Measurements from ENCODE around the gene MISFA.
"Not testable (repeated sequence)": the region's sequence is repeated elsewhere in the genome, so short reads cannot be mapped to it uniquely, and the experiment has no call there.

Gene MISFA

DNA sequence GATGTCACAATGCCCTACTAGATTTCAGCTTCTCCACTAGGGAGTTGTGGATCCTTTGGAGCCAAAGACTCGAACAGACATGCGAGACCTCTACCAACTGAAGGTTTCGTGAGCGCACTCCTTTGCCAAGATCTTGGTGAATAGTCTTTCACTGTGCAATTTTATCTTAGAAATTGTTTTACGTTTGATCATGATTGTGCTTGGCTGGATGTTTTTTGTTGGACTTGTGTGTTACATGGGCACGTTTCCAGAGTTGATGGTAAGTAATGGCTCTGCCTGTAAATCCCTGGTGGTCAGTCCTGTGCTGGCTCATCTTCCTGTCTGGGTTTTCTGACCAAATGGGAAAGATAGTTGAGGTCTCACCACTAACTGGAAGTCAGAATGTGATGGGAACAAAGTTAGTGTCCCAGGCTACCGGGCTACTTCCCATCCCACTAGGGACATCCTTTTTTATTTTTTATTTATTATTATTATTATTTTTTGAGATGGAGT lies at the start of gene MISFA:
MISFA (plus strand) TSS at position 51 of the 492 bp plus-strand sequence; CDS start at position 191, 140 bp downstream.
- Mint-ChIP-seq H3K27ac (no peak within 1 kb of the TSS), H3K9me3 (no peaks in the 10 kb centered on the region), H3K4me1 (ENCODE audit: low read depth) (no peaks in the 10 kb centered on the region), H3K27me3 (no peaks in the 10 kb centered on the region), H3K4me3 (no peak within 1 kb of the TSS), H3K36me3 (ENCODE audit: low read depth) (peaks cover 17% of the 10 kb centered on the region)
- intact Hi-C loops (cut with micrococcal nuclease) = no loop called here

DNA sequence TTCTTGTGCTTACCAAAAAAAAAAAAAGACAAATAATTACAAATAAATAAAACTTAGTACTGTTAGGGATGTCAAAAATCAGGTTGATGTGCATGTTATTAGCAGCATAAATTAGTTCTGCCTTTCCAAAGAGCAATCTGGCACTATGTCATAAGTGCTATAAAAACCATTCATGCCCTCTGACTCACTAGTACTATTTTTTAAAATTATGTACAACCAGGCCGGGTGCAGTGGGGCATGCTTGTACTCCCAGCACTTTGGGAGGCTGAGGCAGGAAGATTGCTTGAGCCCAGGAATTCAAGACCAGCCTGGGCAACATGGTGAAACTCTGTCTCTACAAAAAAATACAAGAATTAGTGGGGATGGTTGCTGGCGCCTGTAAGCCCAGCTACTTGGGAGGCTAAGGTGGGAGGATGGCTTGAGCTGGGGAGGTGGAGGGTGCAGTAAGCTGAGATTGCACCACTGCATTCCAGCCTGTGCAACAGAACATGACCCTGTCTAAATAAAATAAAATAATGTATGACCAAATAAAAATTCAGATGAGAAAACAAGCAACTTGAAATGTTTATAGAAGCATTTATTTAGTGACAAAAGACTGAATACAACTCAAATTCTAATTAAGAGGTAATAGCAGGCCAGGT lies 36.4 kb upstream of the MISFA start:
- no peak overlapping the region for H3K4me3 Mint-ChIP-seq
- no peak overlapping the region for H3K27ac Mint-ChIP-seq
- H3K9me3 Mint-ChIP-seq = no peaks in the 10 kb centered on the region
- H3K4me1 Mint-ChIP-seq (ENCODE audit: low read depth) = no peaks in the 10 kb centered on the region
- H3K27me3 Mint-ChIP-seq = no peaks in the 10 kb centered on the region
- H3K36me3 Mint-ChIP-seq (ENCODE audit: low read depth) = peaks cover 90% of the 10 kb centered on the region
- intact Hi-C loops (cut with micrococcal nuclease) = no loop called here

DNA sequence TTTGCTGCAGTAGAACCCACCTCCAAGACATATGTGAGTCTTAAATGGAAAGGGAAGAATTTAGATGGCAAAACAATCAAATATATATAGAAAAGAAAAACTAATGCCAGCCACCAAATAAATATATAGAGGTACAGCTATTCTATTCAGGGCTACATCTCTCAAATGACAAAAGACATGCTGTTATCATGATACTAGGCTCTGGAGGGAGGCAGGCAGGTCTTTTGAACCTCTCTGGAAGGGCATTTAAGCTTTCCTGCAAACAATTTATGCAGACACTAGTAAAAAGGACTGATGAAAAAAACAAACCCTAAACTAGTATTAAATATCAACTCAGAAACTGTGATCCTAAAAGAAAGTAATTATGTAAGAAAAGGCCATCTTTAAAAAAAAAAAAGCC lies 35.4 kb upstream of the MISFA start:
- no peak overlapping the region for H3K4me3 Mint-ChIP-seq
- no peaks in the 10 kb centered on the region for H3K27me3 Mint-ChIP-seq
- no peaks in the 10 kb centered on the region for H3K9me3 Mint-ChIP-seq
- no peak overlapping the region for H3K27ac Mint-ChIP-seq
- intact Hi-C loops (cut with micrococcal nuclease) = no loop called here
- H3K4me1 Mint-ChIP-seq (ENCODE audit: low read depth) = no peaks in the 10 kb centered on the region
- peaks cover 90% of the 10 kb centered on the region for H3K36me3 Mint-ChIP-seq (ENCODE audit: low read depth)

- intact Hi-C loops (cut with micrococcal nuclease) = no loop called here
- Mint-ChIP-seq H3K27me3 (no peaks in the 10 kb centered on the region), H3K36me3 (ENCODE audit: low read depth) (peaks cover 88% of the 10 kb centered on the region), H3K4me3 (no peak overlapping the region), H3K4me1 (ENCODE audit: low read depth) (no peaks in the 10 kb centered on the region), H3K9me3 (no peaks in the 10 kb centered on the region), H3K27ac (no peak overlapping the region)
Measured at GRCh38 chr11:18566406-18566805, 33.2 kb upstream of the MISFA start.

DNA sequence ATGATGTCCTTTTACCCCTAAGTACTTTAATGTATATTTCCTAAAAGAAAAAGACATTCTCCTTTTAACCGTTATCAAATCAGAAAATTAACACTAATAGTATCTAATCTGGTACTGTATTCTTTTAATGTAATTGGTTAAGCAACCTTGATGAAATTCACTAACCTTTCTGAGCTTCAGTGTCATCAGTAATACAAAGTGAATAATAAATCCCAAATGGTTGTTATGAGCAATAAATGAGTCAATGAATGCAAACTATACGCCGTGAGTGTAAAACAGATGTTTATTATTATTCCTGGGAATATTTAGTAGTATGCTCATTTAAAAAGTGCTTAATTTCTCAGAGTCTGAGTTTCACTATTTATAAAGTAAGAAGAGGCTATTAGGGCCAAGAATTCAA lies 32.5 kb upstream of the MISFA start:
- intact Hi-C loops (cut with micrococcal nuclease) = no loop called here
- no peaks in the 10 kb centered on the region for H3K27me3 Mint-ChIP-seq
- peaks cover 88% of the 10 kb centered on the region for H3K36me3 Mint-ChIP-seq (ENCODE audit: low read depth)

DNA sequence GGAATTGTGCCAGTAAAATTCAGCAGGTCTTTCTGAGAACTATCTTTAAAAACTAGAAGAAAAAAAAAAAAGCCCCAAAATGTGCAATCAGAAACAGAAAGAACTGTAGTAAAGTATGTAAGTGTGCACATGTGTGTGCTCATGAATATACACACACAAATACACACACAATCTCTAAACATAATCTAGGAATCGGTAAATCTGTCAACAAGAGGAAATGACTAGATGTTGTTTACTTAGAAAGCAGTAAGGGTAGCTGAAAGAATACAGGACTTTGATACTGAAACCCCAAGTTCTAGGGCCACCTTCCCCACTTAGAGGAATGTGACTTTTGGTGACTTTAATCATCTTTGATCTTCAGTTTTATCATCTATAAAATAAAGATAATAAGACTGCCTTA lies 24.2 kb upstream of the MISFA start:
- no peak overlapping the region for H3K27ac Mint-ChIP-seq
- no peak overlapping the region for H3K4me3 Mint-ChIP-seq
- no peaks in the 10 kb centered on the region for H3K4me1 Mint-ChIP-seq (ENCODE audit: low read depth)
- H3K9me3 Mint-ChIP-seq = no peaks in the 10 kb centered on the region
- no peaks in the 10 kb centered on the region for H3K27me3 Mint-ChIP-seq
- peaks cover 94% of the 10 kb centered on the region for H3K36me3 Mint-ChIP-seq (ENCODE audit: low read depth)
- intact Hi-C loops (cut with micrococcal nuclease) = no loop called here

More for the DNA sequence above, 32.5 kb upstream of the MISFA start:
- H3K27ac Mint-ChIP-seq = no peak overlapping the region
- H3K4me1 Mint-ChIP-seq (ENCODE audit: low read depth) = no peaks in the 10 kb centered on the region
- no peaks in the 10 kb centered on the region for H3K9me3 Mint-ChIP-seq
- no peak overlapping the region for H3K4me3 Mint-ChIP-seq

DNA sequence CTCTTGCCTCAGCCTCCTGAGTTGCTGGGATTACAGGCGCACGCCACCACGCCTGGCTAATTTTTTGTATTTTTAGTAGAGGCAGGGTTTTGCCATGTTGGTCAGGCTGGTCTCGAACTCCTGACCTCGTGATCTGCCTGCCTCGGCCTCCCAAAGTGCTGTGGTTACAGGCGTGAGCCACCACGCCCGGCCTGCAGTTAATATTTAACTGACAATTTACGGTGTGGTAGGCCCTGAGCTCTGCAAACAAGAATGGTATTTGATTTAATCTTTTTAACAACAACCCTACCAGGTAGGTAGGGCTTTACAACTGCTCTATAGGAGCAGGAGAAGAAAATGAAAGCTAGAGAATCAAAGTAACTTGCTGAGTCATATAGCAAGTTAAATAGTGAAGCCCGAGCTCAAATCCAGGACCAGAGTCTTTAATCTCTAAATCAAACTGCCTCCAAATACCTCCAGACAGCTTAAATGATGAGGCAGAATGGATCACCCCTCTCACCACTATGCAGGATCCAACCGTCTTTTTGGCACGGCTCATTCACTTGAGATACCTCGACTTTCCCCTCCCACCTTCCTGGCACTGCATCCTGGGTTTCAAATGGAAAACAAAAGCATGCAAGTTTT lies 20.5 kb upstream of the MISFA start:
- Mint-ChIP-seq H3K9me3 (no peaks in the 10 kb centered on the region), H3K27me3 (no peaks in the 10 kb centered on the region), H3K4me1 (ENCODE audit: low read depth) (no peaks in the 10 kb centered on the region), H3K27ac (no peak overlapping the region), H3K4me3 (no peak overlapping the region), H3K36me3 (ENCODE audit: low read depth) (peaks cover 62% of the 10 kb centered on the region)
- intact Hi-C loops (cut with micrococcal nuclease) = no loop called here

DNA sequence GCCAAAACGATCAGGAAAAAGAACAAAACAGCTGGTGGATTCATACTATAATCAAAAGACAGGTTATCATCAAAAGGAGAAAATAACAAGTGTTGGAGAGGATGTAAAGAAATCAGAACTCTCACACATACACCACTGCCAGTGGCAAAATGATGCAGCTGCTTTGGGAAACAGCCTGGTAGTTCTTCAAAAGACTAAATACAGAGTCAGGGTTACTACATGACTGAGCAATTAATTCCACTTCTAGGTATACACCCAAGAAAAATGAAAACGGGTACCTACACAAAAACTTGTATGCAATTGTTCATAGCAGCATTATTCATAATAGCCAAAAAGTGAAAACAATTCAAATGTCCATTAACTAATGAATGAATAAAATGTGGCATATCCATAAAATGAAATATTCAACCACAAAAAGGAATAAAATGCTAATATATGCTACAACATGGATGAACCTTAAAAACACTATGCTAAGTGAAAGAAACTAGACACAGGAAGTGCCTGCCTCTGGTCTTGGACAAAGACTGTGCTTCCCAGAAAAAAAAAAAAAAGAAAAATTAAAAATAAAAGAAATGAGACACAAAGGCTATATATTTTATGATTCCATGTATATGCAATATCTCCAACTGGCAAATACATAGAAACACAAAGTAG lies 19.3 kb upstream of the MISFA start:
- Mint-ChIP-seq H3K27me3 (no peaks in the 10 kb centered on the region), H3K27ac (no peak overlapping the region), H3K36me3 (ENCODE audit: low read depth) (peaks cover 51% of the 10 kb centered on the region), H3K9me3 (no peaks in the 10 kb centered on the region), H3K4me1 (ENCODE audit: low read depth) (no peaks in the 10 kb centered on the region), H3K4me3 (no peak overlapping the region)
- intact Hi-C loops (cut with micrococcal nuclease) = no loop called here

DNA sequence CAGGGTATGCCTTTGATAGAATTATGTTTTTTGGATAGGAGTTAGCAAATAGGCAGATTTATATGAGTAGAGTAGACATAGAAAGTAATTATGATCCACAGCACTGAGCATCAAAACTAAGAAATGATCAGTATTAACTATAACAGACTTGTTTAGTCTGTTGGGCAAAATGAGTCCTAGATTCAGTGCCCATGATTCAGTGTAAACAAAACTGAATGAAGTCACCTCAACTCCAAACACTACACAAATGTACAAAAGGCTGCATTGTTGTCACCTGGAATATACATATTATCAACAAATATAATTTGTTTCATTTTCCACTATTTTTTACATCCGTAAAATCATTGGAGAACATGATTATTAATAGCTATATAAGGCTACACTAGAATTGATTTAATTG lies 17.8 kb upstream of the MISFA start:
- no peaks in the 10 kb centered on the region for H3K9me3 Mint-ChIP-seq
- no peak overlapping the region for H3K4me3 Mint-ChIP-seq
- peaks cover 35% of the 10 kb centered on the region for H3K36me3 Mint-ChIP-seq (ENCODE audit: low read depth)
- H3K4me1 Mint-ChIP-seq (ENCODE audit: low read depth) = no peaks in the 10 kb centered on the region
- H3K27me3 Mint-ChIP-seq = no peaks in the 10 kb centered on the region
- H3K27ac Mint-ChIP-seq = no peak overlapping the region
- intact Hi-C loops (cut with micrococcal nuclease) = no loop called here

DNA sequence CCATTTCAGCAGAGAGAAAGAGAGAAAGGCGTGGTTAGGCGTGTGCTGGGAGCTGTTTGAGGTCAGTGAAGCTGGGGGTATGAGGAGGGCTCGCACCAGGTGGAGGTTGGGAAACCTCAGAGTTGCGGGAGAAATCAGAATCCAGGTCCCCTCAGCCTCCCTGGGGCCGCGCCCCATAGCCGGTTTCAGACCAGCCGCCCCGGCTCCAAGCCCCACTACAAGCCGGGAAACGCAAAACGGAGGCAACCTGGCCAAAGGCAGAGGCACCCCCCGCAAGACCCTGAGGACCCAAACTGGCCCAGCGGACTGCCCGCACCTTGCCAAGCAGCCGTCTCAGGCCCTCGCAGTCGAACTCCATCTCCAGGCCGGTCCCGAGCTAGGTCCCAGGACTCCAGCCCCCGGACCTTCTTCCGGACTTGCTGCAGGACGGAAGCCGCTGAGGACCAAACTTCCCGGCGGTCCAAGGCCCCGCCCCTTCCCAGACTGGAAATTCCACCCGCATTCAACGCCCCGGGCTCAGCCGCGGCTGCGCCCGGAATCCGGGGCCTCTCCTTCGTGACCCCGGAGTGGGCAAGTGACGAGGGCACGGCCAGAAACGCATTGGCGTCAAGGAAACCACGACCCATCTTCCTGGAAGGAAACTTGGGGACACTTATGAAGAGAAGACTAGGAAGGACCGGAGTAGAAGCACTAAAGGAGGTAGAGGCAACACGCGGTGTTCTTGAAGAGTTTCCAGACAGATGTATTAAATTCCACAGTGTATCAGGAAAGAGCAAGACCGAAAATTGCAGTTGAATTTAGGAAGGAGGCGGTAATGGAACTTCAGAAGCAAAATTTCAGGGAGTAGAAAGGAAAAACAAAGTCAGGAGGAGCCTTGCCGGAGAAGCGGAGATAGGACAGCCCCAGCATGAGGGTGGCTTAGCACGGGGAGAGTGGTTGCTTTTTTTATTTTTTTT lies 11.0 kb upstream of the MISFA start, which contains the start of gene UEVLD:
UEVLD (minus strand) TSS at position 438 of the 956 bp plus-strand sequence; CDS start at position 358, 80 bp downstream.
- H3K27me3 Mint-ChIP-seq = no peaks in the 10 kb centered on the region

GRCh38 chr11:18590571-18590970 lies 9.0 kb upstream of the MISFA start:
- Mint-ChIP-seq H3K4me1 (ENCODE audit: low read depth) (peaks cover 5% of the 10 kb centered on the region), H3K27me3 (no peaks in the 10 kb centered on the region), H3K27ac (no peak overlapping the region), H3K4me3 (no peak overlapping the region), H3K36me3 (ENCODE audit: low read depth) (peaks cover 4% of the 10 kb centered on the region), H3K9me3 (no peaks in the 10 kb centered on the region)
- intact Hi-C loops (cut with micrococcal nuclease) = no loop called here

More for the DNA sequence above, 11.0 kb upstream of the MISFA start, which contains the start of gene UEVLD:
- Mint-ChIP-seq H3K27ac (no peak within 1 kb of the TSS), H3K9me3 (no peaks in the 10 kb centered on the region), H3K36me3 (ENCODE audit: low read depth) (no peaks in the 10 kb centered on the region), H3K4me3 (no peak within 1 kb of the TSS), H3K4me1 (ENCODE audit: low read depth) (peaks cover 5% of the 10 kb centered on the region)
- intact Hi-C loops (cut with micrococcal nuclease) = loop anchor here (1.0 to 5.0 kb wide), 4 partner anchors 46 to 144 kb away; partner anchors contain the start of gene SPTY2D1

GRCh38 chr11:18594088-18594487 lies 5.5 kb upstream of the MISFA start:
- H3K36me3 Mint-ChIP-seq (ENCODE audit: low read depth) = peaks cover 12% of the 10 kb centered on the region
- intact Hi-C loops (cut with micrococcal nuclease); H3K4me1 Mint-ChIP-seq (ENCODE audit: low read depth); H3K4me3 Mint-ChIP-seq; H3K9me3 Mint-ChIP-seq; H3K27me3 Mint-ChIP-seq; H3K27ac Mint-ChIP-seq: not testable (repeated sequence)

DNA sequence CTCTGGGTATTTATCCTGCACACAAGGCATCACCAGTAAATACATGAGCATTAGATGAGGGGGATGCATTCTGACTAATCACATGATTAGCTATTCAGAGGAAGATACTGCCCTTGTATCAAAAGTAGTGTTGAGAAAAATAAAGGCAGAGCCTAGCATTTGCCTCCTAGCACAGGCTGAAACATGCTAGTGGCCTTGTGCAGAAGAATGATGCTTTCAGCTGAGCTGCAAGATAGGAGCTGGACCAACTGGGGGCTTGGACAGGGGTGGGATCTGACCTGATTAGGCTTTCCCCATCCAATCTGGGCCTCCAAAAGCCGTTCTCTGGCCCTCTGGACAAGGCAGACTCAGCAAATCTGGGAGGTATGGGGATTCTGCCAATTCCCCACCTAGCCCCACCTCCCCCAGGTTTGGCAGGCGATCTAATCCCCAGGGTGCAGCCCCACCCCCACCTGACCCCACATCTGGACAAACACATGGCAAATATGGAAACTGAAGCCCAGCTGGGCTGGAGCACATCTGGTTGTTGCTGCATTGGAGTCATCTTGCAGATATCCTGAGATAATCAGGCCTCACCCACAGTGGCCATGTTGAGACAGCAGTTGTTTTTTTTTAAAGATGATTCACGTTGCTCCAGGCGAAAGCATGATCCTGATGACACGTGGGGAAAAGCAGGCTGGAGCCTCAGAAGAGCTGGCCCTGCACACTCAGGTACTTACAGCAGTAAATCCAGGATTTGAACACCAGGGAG lies 4.4 kb upstream of the MISFA start:
- Mint-ChIP-seq H3K27ac (no peak overlapping the region), H3K4me1 (ENCODE audit: low read depth) (peaks cover 5% of the 10 kb centered on the region), H3K27me3 (no peaks in the 10 kb centered on the region), H3K4me3 (no peak overlapping the region), H3K9me3 (no peaks in the 10 kb centered on the region), H3K36me3 (ENCODE audit: low read depth) (peaks cover 12% of the 10 kb centered on the region)
- intact Hi-C loops (cut with micrococcal nuclease) = no loop called here

Measured in dendritic cell treated with granulocyte-macrophage colony-stimulating factor and Interleukin-4, amounts not matched to agents 40 ng/mL and 50 ng/mL, for 4 days (primary cell).